K562 (cell line): ENCODE measurements around the gene CLEC10A. TPM values are rescaled to one million over a fixed set of nuclear protein-coding genes. Genes with fewer than 3 reads are reported as not detected.

ENCODE experiments used
- RBFOX2 ChIP-seq: fragments of 200-400 bp; formaldehyde crosslinking; IDR thresholded peaks from 2 replicates; pipeline ENCODE4 v1.6.1; 2017; ENCODE audit warnings: low read depth, mild to moderate bottlenecking, low read length, moderate library complexity
- XRCC3 ChIP-seq: fragments of 450-650 bp; IDR thresholded peaks from 2 replicates; pipeline ENCODE4 v1.6.1; 2017; ENCODE audit warnings: mild to moderate bottlenecking, moderate library complexity
- polyA plus RNA-seq, 8 experiments: library from polyadenylated mRNA; depleted of rRNA in 4 of 8; stranded (reverse) in 5 of 8; unstranded in 3 of 8; fragments of >200 nt; fragmentation: Nextera tagmentation in 2 of 8; fragmentation: Illumina TruSeq in 1 of 8; extraction: Ambion mirVana in 2 of 8; extraction: Trizol in 1 of 8; gene quantifications; 2 replicates each; pipeline versions ENCODE4 v1.2.1 to v1.2.3, GENCODE V29; 2011 to 2014; ENCODE audit warnings: inconsistent platforms in 1 of 8, missing spikeins in 1 of 8
- total RNA-seq, 7 experiments: library from RNA; depleted of rRNA in 6 of 7; stranded (reverse); fragments of >200 nt in 6 of 7; fragmentation: Illumina TruSeq in 2 of 7; extraction: Trizol in 2 of 7; gene quantifications; 2 replicates each; pipeline versions ENCODE4 v1.2.1 to v1.2.3, GENCODE V29; 2011 to 2021; ENCODE audit warnings: low replicate concordance in 1 of 7
- TF ChIP-seq, protein P1 (sequence below): sonication (generic); formaldehyde crosslinking; IDR thresholded peaks from 2 replicates; pipeline ENCODE4 v1.8.0; 2023; ENCODE audit warnings: mild to moderate bottlenecking, missing genetic modification reagents
- TF ChIP-seq, protein P2 (sequence below), 2 experiments: fragments of 450-650 bp; formaldehyde crosslinking in 1 of 2; IDR thresholded peaks; 2 replicates each; pipeline versions ENCODE4 v1.4.0 to v1.6.1; 2014 to 2020; ENCODE audit warnings: mild to moderate bottlenecking in 2 of 2, borderline replicate concordance in 1 of 2, low read depth in 1 of 2

Gene CLEC10A
- total and polyA plus RNA-seq, 9 of the 15 experiments (the other 6 are each of a cell fraction or from before 2014, with no cell fraction given): 0.04 to 0.11 (median 0.05) TPM; not detected in 6

DNA sequence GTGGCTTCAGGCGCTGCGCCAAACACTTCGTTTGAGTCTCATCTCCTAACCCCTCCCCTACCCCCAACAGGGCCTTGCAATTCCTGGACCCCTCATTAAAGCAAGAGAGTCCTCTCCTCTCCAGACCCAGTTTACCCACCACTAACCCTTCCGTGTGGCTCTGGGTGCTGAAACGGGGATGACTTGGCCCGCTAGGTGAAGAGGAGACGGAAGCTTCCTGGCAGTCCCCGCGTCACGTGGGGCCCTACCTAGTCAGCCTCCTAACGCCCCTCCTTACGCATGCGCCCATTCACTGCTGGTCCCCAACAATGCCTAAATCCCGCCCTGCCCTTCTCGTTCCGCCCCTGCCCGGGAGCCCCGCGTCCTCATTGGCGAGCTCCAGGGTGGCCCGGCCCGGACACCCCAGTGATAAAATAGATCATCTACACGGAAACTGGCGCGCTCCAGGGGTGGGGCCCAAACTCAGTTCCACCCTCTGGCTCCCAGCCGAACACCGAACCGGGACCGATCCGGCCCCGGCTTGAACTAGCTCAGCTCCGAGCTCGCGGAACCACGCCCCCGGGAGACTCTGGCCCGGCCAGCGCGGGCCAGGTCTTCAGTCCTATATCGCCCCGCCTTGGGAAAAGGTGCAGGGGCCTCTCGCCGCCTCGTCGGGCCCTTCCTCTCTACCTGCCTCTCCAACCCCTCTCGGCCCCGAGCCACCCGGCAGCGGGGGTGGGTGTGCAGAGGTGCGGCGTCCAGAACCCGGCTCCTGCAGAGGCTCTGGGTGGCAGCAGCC is 44.3 kb downstream of the CLEC10A start, which contains the start of gene SLC16A13 (continued):
- TF ChIP-seq, protein P1, sequence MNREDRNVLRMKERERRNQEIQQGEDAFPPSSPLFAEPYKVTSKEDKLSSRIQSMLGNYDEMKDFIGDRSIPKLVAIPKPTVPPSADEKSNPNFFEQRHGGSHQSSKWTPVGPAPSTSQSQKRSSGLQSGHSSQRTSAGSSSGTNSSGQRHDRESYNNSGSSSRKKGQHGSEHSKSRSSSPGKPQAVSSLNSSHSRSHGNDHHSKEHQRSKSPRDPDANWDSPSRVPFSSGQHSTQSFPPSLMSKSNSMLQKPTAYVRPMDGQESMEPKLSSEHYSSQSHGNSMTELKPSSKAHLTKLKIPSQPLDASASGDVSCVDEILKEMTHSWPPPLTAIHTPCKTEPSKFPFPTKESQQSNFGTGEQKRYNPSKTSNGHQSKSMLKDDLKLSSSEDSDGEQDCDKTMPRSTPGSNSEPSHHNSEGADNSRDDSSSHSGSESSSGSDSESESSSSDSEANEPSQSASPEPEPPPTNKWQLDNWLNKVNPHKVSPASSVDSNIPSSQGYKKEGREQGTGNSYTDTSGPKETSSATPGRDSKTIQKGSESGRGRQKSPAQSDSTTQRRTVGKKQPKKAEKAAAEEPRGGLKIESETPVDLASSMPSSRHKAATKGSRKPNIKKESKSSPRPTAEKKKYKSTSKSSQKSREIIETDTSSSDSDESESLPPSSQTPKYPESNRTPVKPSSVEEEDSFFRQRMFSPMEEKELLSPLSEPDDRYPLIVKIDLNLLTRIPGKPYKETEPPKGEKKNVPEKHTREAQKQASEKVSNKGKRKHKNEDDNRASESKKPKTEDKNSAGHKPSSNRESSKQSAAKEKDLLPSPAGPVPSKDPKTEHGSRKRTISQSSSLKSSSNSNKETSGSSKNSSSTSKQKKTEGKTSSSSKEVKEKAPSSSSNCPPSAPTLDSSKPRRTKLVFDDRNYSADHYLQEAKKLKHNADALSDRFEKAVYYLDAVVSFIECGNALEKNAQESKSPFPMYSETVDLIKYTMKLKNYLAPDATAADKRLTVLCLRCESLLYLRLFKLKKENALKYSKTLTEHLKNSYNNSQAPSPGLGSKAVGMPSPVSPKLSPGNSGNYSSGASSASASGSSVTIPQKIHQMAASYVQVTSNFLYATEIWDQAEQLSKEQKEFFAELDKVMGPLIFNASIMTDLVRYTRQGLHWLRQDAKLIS (CRISPR knock-in tag): no peak
- TF ChIP-seq RBFOX2 (peak; percentile 78), XRCC3 (no peak)
- TF ChIP-seq, protein P2, sequence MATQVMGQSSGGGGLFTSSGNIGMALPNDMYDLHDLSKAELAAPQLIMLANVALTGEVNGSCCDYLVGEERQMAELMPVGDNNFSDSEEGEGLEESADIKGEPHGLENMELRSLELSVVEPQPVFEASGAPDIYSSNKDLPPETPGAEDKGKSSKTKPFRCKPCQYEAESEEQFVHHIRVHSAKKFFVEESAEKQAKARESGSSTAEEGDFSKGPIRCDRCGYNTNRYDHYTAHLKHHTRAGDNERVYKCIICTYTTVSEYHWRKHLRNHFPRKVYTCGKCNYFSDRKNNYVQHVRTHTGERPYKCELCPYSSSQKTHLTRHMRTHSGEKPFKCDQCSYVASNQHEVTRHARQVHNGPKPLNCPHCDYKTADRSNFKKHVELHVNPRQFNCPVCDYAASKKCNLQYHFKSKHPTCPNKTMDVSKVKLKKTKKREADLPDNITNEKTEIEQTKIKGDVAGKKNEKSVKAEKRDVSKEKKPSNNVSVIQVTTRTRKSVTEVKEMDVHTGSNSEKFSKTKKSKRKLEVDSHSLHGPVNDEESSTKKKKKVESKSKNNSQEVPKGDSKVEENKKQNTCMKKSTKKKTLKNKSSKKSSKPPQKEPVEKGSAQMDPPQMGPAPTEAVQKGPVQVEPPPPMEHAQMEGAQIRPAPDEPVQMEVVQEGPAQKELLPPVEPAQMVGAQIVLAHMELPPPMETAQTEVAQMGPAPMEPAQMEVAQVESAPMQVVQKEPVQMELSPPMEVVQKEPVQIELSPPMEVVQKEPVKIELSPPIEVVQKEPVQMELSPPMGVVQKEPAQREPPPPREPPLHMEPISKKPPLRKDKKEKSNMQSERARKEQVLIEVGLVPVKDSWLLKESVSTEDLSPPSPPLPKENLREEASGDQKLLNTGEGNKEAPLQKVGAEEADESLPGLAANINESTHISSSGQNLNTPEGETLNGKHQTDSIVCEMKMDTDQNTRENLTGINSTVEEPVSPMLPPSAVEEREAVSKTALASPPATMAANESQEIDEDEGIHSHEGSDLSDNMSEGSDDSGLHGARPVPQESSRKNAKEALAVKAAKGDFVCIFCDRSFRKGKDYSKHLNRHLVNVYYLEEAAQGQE (IDR thresholded peaks at IDR 0.05; ENCODE audit: borderline replicate concordance): peak; percentile 81
- TF ChIP-seq, protein P2 (CRISPR knock-in tag; IDR thresholded peaks at IDR 0.05; ENCODE audit: low read depth): no peak
